ENCODE data around the gene R3HDM2. TPM values are rescaled to one million over a fixed set of nuclear protein-coding genes. Genes with fewer than 3 reads are reported as not detected.

The R3HDM2 gene
- total and polyA plus RNA-seq, 2 experiments from 2014 or later, result 13.4 to 28.7 TPM

- Histone ChIP-seq H3K4me2 (no peak overlapping the region), H3K4me1 (ENCODE audit: insufficient read depth) (no peaks in the 10 kb centered on the region), H3K4me3 (no peak overlapping the region), H3K9me2 (replicated peaks; ENCODE audit: insufficient read depth) (no peaks in the 10 kb centered on the region), H2AFZ (no peak overlapping the region), H3K79me2 (no peaks in the 10 kb centered on the region), H3K27me3 (no peaks in the 10 kb centered on the region), H3K27ac (no peak overlapping the region), H3K36me3 (replicated peaks; ENCODE audit: insufficient read depth, low read depth) (no peaks in the 10 kb centered on the region), H4K20me1 (ENCODE audit: insufficient read depth, poor library complexity, severe bottlenecking) (no peaks in the 10 kb centered on the region), H3K9me3 (ENCODE audit: low read depth) (no peaks in the 10 kb centered on the region)
- TF ChIP-seq EZH2phosphoT487 (IDR thresholded peaks at IDR 0.05; ENCODE audit: low read depth, severe bottlenecking, unreplicated experiment) (no peak), EZH2 (IDR thresholded peaks at IDR 0.05; ENCODE audit: borderline replicate concordance) (no peak), CTCF (IDR thresholded peaks at IDR 0.05; ENCODE audit: poor library complexity) (no peak)
- DNase-seq (ENCODE audit: low spot score), result no peak
- WGBS (ENCODE audit: low lambda C conversion rate, missing lambda C conversion rate), result 65% methylated on average over 6 of the region's 7 CpGs
These were observed 158.3 kb downstream of the R3HDM2 start for GRCh38 chr12:57272337-57273151.

- H3K27me3 ChIP-seq, result no peaks in the 10 kb centered on the region
- H4K20me1 ChIP-seq (ENCODE audit: insufficient read depth, poor library complexity, severe bottlenecking), result no peaks in the 10 kb centered on the region
- DNase-seq (ENCODE audit: low spot score), result no peak
- H3K4me1 ChIP-seq (ENCODE audit: insufficient read depth), result no peaks in the 10 kb centered on the region
- TF ChIP-seq EZH2 (IDR thresholded peaks at IDR 0.05; ENCODE audit: borderline replicate concordance) (no peak), CTCF (IDR thresholded peaks at IDR 0.05; ENCODE audit: poor library complexity) (no peak), EZH2phosphoT487 (IDR thresholded peaks at IDR 0.05; ENCODE audit: low read depth, severe bottlenecking, unreplicated experiment) (no peak)
- no peak overlapping the region for H2AFZ ChIP-seq
- H3K9me2 ChIP-seq (replicated peaks; ENCODE audit: insufficient read depth), result no peaks in the 10 kb centered on the region
- H3K9me3 ChIP-seq (ENCODE audit: low read depth), result no peaks in the 10 kb centered on the region
- H3K4me3 ChIP-seq, result no peak overlapping the region
- WGBS (ENCODE audit: low lambda C conversion rate, missing lambda C conversion rate), result 100% methylated on average over 1 of the region's 1 CpG
- H3K4me2 ChIP-seq, result no peak overlapping the region
- H3K27ac ChIP-seq, result no peak overlapping the region
- no peaks in the 10 kb centered on the region for H3K79me2 ChIP-seq
- peaks cover 3% of the 10 kb centered on the region for H3K36me3 ChIP-seq (replicated peaks; ENCODE audit: insufficient read depth, low read depth)
These were observed 159.8 kb downstream of the R3HDM2 start for GRCh38 chr12:57270966-57271470.

- DNase-seq (ENCODE audit: low spot score), result no peak
- TF ChIP-seq EZH2phosphoT487 (IDR thresholded peaks at IDR 0.05; ENCODE audit: low read depth, severe bottlenecking, unreplicated experiment) (no peak), CTCF (IDR thresholded peaks at IDR 0.05; ENCODE audit: poor library complexity) (no peak), EZH2 (IDR thresholded peaks at IDR 0.05; ENCODE audit: borderline replicate concordance) (no peak)
- Histone ChIP-seq H4K20me1 (ENCODE audit: insufficient read depth, poor library complexity, severe bottlenecking) (no peaks in the 10 kb centered on the region), H3K36me3 (replicated peaks; ENCODE audit: insufficient read depth, low read depth) (peaks cover 3% of the 10 kb centered on the region), H3K27me3 (no peaks in the 10 kb centered on the region), H3K4me1 (ENCODE audit: insufficient read depth) (no peaks in the 10 kb centered on the region), H3K9me2 (replicated peaks; ENCODE audit: insufficient read depth) (no peaks in the 10 kb centered on the region), H3K9me3 (ENCODE audit: low read depth) (no peaks in the 10 kb centered on the region), H3K4me3 (no peak overlapping the region), H2AFZ (no peak overlapping the region), H3K4me2 (no peak overlapping the region), H3K27ac (no peak overlapping the region), H3K79me2 (no peaks in the 10 kb centered on the region)
- 95% methylated on average over 7 of the region's 7 CpGs for WGBS (ENCODE audit: low lambda C conversion rate, missing lambda C conversion rate)
These were observed 162.6 kb downstream of the R3HDM2 start for GRCh38 chr12:57268264-57268663.
